Measurements from ENCODE around the gene PSMD3.
A peak's percentile ranks its signal among the peaks of the same experiment; 100 is the strongest.
"Not testable (repeated sequence)": the region's sequence is repeated elsewhere in the genome, so short reads cannot be mapped to it uniquely, and the experiment has no call there.

PSMD3 gene

GRCh38 chr17:39980351-39981206 is at the start of gene PSMD3:
Gene PSMD3, plus strand, starts transcription at chr17:39980807. Its CDS starts 164 bp downstream, at chr17:39980971.
- DNase-seq, result peak; percentile 95

- no peak for DNase-seq
These were observed 46.7 kb upstream of the PSMD3 start for GRCh38 chr17:39933912-39934311.

- DNase-seq, result no peak
These were observed 46.3 kb upstream of the PSMD3 start for GRCh38 chr17:39934324-39934723.

DNA sequence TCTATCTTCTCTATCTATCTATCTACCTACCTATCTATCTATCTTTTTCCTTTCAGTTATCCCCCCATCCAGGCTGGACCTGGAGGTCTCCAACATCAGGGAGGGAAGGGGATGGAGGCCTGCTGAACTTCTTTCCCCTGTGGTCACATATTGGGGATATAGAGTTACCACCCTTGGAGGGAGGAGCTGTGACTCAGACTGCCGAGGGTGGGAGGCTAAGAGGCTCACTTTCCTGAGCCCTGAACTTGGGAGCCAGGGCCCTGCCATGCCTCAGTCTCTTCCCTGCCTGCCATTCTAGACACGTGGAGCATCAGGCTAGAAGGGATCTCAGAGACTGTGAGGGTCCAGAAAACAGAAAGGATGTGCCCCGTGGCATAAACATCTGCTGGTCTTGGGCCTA is 44.7 kb upstream of the PSMD3 start:
- DNase-seq, result no peak

GRCh38 chr17:39937447-39937846 is 43.2 kb upstream of the PSMD3 start:
- no peak for DNase-seq

GRCh38 chr17:39938140-39938869 is 42.3 kb upstream of the PSMD3 start:
- DNase-seq, result no peak

GRCh38 chr17:39939106-39939505 is 41.5 kb upstream of the PSMD3 start:
- DNase-seq, result no peak

GRCh38 chr17:39939588-39940419 is 40.8 kb upstream of the PSMD3 start:
- DNase-seq, result no peak

DNA sequence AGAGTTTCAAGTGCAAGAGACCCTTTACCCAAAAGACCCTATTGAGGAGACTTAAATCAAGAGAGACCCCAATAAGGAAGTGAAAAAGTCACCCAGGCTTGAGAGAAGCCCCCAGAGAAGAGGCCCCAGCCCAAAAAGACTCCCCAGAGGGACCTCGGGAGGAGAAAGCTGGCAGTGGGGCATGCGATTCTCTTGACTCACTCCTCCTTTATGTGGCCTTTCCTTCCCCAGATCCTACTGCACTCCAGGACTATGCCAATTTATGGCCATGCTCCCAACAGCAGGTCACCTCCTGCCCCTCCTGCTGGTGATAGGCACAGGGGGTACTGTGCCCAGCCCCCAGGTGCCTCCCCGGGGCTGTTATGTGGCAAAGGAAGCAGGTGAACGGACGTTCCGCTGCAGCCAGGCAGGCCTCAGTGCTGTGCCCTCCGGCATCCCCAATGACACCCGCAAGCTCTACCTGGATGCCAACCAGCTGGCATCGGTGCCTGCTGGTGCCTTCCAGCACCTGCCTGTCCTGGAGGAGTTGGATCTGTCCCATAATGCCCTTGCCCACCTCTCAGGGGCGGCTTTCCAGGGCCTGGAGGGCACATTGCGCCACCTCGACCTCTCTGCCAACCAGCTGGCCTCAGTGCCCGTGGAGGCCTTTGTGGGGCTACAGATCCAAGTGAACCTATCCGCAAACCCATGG is 36.8 kb upstream of the PSMD3 start:
- DNase-seq, result no peak

GRCh38 chr17:39944393-39944711 is 36.3 kb upstream of the PSMD3 start:
- no peak for DNase-seq

DNA sequence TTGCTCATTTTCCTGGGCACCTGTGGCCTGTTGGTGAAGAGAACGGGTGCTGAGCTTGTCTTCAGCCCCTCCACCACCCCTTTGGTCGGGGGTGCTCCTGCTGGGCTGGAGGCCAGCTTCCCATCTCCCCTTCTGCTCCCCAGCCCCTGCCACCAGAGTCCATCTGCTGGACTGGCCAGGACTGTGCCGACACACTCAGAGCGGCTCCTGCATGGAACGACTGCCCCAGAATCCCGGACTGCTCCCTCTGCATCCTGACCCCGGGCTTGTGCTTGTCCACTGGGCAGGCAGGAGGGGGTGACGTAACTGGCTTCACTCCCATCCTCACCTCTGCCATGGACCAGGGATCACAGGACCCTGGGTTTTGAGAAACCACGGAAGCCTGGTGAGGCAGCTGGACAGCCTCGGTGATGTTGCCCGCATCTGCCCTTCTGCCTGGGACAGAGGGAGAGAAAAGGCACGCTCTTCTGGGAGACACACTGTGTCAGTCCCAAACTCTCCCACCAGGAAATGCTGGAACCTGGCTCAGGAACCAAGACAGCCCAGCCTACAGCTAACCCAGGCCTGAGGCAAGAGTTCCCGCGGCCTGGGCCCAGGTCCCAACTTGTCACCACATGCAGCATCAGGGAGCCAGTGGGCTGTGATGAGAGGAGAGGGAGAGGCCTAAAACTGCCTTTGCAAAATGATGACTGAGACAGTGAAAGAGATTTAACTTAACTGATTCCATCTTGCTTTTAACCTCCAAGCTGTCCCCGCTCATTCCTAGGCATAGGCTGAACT is 33.9 kb upstream of the PSMD3 start:
- no peak for DNase-seq

DNA sequence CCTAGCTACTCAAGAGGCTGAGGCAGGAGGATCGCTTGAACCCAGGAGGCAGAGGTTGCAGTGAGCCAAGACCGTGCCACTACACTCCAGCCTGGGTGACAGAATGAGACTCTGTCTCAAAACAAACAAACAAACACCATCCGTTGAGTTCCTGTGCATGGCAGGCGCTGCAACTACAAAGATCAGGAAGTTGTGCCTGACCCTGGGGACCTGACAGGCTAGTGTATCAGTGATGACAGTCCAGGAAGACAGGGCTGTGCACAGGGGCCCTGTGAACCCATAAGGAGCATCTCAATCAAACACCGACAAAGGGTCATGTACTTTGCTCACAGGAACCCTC is 32.1 kb upstream of the PSMD3 start:
- not testable (repeated sequence) for DNase-seq

DNA sequence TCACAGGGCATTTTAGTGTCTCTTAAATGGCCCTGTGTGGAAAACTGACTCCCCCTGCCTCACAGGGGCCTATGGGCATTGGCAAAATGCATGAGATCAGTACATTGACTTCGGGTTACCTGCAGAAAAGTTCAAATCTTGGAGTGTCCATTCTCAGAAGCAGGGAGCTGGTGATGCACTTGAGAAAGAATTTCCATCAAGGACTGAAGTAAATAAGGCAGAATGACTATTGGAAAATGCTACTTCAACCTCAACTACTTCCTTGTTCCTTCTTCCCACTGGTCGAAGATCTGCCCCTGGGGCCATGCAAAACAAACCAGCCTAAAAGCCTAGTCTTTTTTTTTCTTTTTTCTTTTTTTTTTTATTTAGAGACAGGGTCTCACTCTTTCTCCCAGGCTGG is 31.6 kb upstream of the PSMD3 start:
- DNase-seq, result no peak

GRCh38 chr17:39950871-39951348 is 29.7 kb upstream of the PSMD3 start:
- DNase-seq, result no peak

DNA sequence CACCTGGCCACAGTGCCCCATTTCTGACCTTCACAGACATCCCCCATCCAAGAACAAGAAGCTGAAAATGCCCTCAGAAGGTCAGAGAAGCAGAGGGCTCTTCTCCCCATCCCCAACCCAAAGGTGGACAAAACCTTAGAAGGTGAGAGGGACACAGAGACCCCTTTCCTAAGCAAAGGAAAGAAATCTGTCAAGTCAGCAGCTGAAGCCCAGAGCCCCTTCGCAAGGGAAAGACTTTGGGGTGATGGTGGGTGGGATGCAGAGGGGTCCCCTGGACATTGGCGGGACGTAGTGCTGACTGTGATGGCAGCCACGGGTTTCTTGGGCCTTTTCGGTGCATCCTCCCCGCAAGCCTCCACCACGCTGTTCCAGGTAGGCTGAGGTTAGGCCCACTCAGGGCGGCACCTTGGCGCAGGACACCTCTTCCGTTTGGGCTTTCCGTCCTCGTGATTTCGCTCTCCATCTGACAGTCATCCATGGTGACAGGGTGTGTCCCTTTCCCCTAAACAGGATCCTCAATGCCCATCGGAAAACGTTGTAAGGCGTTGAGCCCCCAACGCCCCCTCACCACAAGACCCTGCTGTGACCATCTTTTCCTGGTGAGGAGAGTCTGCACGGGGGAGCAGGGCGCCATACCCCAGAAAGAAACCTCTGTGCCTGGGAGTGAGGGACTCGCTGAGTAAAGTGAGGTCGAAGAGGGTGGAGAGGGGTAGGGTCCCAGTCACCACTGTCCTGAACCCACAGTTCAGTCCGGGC is 28.5 kb upstream of the PSMD3 start:
- DNase-seq, result no peak

- peak; percentile 94 for DNase-seq
These were observed 27.7 kb upstream of the PSMD3 start for GRCh38 chr17:39952680-39953470.

GRCh38 chr17:39953471-39953888 is 27.1 kb upstream of the PSMD3 start:
- DNase-seq, result no peak

DNA sequence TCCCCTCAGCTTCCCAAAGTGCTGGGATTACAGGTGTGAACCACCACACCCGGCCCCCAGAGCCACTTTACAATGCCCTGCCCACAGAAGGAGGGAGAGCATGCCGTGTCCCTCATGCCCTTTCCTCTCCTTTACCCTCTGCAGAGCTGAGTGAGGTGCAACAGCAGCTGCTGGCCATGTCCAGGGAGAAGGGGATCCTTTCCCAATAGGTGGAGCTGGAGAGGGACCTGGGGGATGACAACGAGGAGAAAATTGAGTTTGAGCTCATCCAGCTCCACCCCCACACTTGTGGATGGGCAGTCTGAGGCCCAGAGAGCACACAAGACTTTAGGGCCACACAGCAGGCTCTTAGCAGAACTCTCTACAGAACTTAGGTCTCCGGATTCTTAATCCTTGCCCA is 25.7 kb upstream of the PSMD3 start:
- no peak for DNase-seq

- DNase-seq, result no peak
These were observed 24.8 kb upstream of the PSMD3 start for GRCh38 chr17:39955726-39956225.

GRCh38 chr17:39960524-39961041 is 20.0 kb upstream of the PSMD3 start:
- DNase-seq, result no peak

All from activated CD4-positive, CD25-positive, alpha-beta regulatory T cell treated with anti-CD3 and anti-CD28 coated beads, Interleukin-2, amount 50 U/mL, for 72 hours (primary cell).